SK-N-SH treated with all-trans-retinoic acid at 6 μM for 48 hours (cell line): Measurements from ENCODE around the gene PRKCE.

ENCODE experiments used
- ATAC-seq: fragments of 200-7000 bp; cut with Tn5 transposase; 3 replicates; pipeline ENCODE4 v1.9.1; 2020; ENCODE audit warnings: mild to moderate bottlenecking, moderate library complexity
- ARNTL ChIP-seq: fragments of 450-650 bp; formaldehyde crosslinking; IDR thresholded peaks from 2 replicates; pipeline ENCODE4 v1.5.0; 2020; ENCODE audit warnings: low read depth, mild to moderate bottlenecking, moderate library complexity, borderline replicate concordance
- BACH2 ChIP-seq: fragments of 250-450 bp; sonication (Bioruptor Pico); IDR thresholded peaks from 2 replicates; pipeline ENCODE4 v1.9.0; 2021; ENCODE audit warnings: mild to moderate bottlenecking, borderline replicate concordance
- CSDC2 ChIP-seq: fragments of 250-450 bp; sonication (Bioruptor Pico); IDR thresholded peaks from 2 replicates; pipeline ENCODE4 v1.5.0; 2020; ENCODE audit warnings: mild to moderate bottlenecking, moderate library complexity
- ESRRG ChIP-seq: fragments of 250-450 bp; sonication (Bioruptor Pico); IDR thresholded peaks from 2 replicates; pipeline ENCODE4 v1.6.1; 2021; ENCODE audit warnings: mild to moderate bottlenecking
- GLIS3 ChIP-seq: fragments of 250-450 bp; sonication (Bioruptor Pico); IDR thresholded peaks from 2 replicates; pipeline ENCODE4 v1.5.0; 2020; ENCODE audit warnings: mild to moderate bottlenecking, moderate library complexity
- ISL1 ChIP-seq: fragments of 250-450 bp; sonication (Bioruptor Pico); IDR thresholded peaks from 2 replicates; pipeline ENCODE4 v2.1.2; 2022; ENCODE audit warnings: mild to moderate bottlenecking, moderate library complexity
- OSR1 ChIP-seq: fragments of 250-450 bp; sonication (Bioruptor Pico); IDR thresholded peaks from 2 replicates; pipeline ENCODE4 v1.8.0; 2022; ENCODE audit warnings: moderate library complexity, mild to moderate bottlenecking, inconsistent platforms
- PATZ1 ChIP-seq: fragments of 250-450 bp; sonication (Bioruptor Pico); IDR thresholded peaks from 2 replicates; pipeline ENCODE4 v1.8.0; 2020; ENCODE audit warnings: mild to moderate bottlenecking, moderate library complexity, borderline replicate concordance
- POU6F1 ChIP-seq: fragments of 250-450 bp; sonication (Bioruptor Pico); IDR thresholded peaks from 2 replicates; pipeline ENCODE4 v1.8.0; 2021; ENCODE audit warnings: low read depth, mild to moderate bottlenecking, moderate library complexity, borderline replicate concordance
- PPARA ChIP-seq: fragments of 250-450 bp; sonication (Bioruptor Pico); IDR thresholded peaks from 2 replicates; pipeline ENCODE4 v1.5.0; 2020; ENCODE audit warnings: mild to moderate bottlenecking, borderline replicate concordance
- RARB ChIP-seq: fragments of 250-450 bp; sonication (Bioruptor Pico); IDR thresholded peaks from 2 replicates; pipeline ENCODE4 v1.8.0; 2021; ENCODE audit warnings: mild to moderate bottlenecking, moderate library complexity
- SNAI2 ChIP-seq: fragments of 250-450 bp; sonication (Bioruptor Pico); IDR thresholded peaks from 2 replicates; pipeline ENCODE4 v1.5.0; 2020; ENCODE audit warnings: mild to moderate bottlenecking, moderate library complexity
- TCF4 ChIP-seq: fragments of 250-450 bp; sonication (Bioruptor Pico); IDR thresholded peaks from 2 replicates; pipeline ENCODE4 v1.8.0; 2021; ENCODE audit warnings: mild to moderate bottlenecking, moderate library complexity, borderline replicate concordance
- TOX ChIP-seq: fragments of 250-450 bp; sonication (Bioruptor Pico); IDR thresholded peaks from 2 replicates; pipeline ENCODE4 v1.8.0; 2021; ENCODE audit warnings: mild to moderate bottlenecking, moderate library complexity, borderline replicate concordance
- ZC3H10 ChIP-seq: fragments of 250-450 bp; sonication (Bioruptor Pico); IDR thresholded peaks from 2 replicates; pipeline ENCODE4 v1.5.1; 2021; ENCODE audit warnings: mild to moderate bottlenecking, moderate library complexity
- ZFP3 ChIP-seq: fragments of 250-450 bp; sonication (Bioruptor Pico); IDR thresholded peaks from 2 replicates; pipeline ENCODE4 v1.5.0; 2020; ENCODE audit warnings: mild to moderate bottlenecking, moderate library complexity
- ZNF565 ChIP-seq: fragments of 450-650 bp; formaldehyde crosslinking; conservative IDR thresholded peaks from 2 replicates; pipeline ENCODE4 v1.5.0; 2020; ENCODE audit warnings: low read depth, mild to moderate bottlenecking, moderate library complexity
- ZNF70 ChIP-seq: fragments of 450-650 bp; formaldehyde crosslinking; IDR thresholded peaks from 2 replicates; pipeline ENCODE4 v1.5.0; 2020; ENCODE audit warnings: mild to moderate bottlenecking, moderate library complexity
- ZNF8 ChIP-seq: fragments of 450-650 bp; formaldehyde crosslinking; IDR thresholded peaks from 2 replicates; pipeline ENCODE4 v1.5.0; 2020; ENCODE audit warnings: mild to moderate bottlenecking, moderate library complexity
- TF ChIP-seq, protein P1 (sequence below): fragments of 250-450 bp; sonication (Bioruptor Pico); IDR thresholded peaks from 2 replicates; pipeline ENCODE4 v1.5.1; 2021; ENCODE audit warnings: mild to moderate bottlenecking, moderate library complexity
- TF ChIP-seq, protein P2 (sequence below): fragments of 250-450 bp; sonication (Bioruptor Pico); IDR thresholded peaks from 2 replicates; pipeline ENCODE4 v1.5.1; 2020; ENCODE audit warnings: low read depth, mild to moderate bottlenecking, moderate library complexity
- TF ChIP-seq, protein P3 (sequence below): fragments of 250-450 bp; sonication (Bioruptor Pico); IDR thresholded peaks from 2 replicates; pipeline ENCODE4 v1.5.0; 2020; ENCODE audit warnings: mild to moderate bottlenecking, moderate library complexity

The PRKCE gene

DNA sequence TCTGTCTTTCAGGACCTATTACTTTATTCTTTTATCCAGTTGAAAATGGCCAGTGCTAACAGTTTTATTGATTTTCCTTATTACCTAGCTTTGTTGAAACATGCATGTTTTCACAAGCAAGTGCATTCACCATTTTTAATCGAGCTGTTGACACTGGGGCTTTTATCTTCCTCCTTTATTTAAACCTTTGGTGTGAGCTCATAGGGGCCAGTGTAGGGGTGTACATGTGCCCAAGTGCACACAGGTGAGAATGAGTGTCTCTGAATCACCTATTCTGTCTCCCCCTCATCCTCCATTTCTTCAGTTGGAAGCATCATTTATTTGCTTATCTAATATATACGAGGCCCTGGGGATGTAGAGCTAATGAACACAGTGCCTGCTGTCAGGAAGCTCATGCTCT lies 199.1 kb downstream of the PRKCE start:
- ATAC-seq = no peak
- no peak for TF ChIP-seq RARB (CRISPR knock-in tag)
- TF ChIP-seq POU6F1 (CRISPR knock-in tag) = no peak
- TF ChIP-seq TCF4 (CRISPR knock-in tag) = no peak
- no peak for TF ChIP-seq SNAI2 (CRISPR knock-in tag)
- no peak for TF ChIP-seq ZC3H10 (CRISPR knock-in tag)
- no peak for TF ChIP-seq OSR1 (CRISPR knock-in tag)
- TF ChIP-seq, protein P1, sequence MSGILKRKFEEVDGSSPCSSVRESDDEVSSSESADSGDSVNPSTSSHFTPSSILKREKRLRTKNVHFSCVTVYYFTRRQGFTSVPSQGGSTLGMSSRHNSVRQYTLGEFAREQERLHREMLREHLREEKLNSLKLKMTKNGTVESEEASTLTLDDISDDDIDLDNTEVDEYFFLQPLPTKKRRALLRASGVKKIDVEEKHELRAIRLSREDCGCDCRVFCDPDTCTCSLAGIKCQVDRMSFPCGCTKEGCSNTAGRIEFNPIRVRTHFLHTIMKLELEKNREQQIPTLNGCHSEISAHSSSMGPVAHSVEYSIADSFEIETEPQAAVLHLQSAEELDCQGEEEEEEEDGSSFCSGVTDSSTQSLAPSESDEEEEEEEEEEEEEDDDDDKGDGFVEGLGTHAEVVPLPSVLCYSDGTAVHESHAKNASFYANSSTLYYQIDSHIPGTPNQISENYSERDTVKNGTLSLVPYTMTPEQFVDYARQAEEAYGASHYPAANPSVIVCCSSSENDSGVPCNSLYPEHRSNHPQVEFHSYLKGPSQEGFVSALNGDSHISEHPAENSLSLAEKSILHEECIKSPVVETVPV = no peak
- TF ChIP-seq PPARA (CRISPR knock-in tag) = no peak
- TF ChIP-seq ZNF565 (CRISPR knock-in tag) = no peak
- no peak for TF ChIP-seq BACH2 (CRISPR knock-in tag)
- TF ChIP-seq ZNF70 (CRISPR knock-in tag) = no peak
- no peak for TF ChIP-seq ESRRG
- TF ChIP-seq, protein P2, sequence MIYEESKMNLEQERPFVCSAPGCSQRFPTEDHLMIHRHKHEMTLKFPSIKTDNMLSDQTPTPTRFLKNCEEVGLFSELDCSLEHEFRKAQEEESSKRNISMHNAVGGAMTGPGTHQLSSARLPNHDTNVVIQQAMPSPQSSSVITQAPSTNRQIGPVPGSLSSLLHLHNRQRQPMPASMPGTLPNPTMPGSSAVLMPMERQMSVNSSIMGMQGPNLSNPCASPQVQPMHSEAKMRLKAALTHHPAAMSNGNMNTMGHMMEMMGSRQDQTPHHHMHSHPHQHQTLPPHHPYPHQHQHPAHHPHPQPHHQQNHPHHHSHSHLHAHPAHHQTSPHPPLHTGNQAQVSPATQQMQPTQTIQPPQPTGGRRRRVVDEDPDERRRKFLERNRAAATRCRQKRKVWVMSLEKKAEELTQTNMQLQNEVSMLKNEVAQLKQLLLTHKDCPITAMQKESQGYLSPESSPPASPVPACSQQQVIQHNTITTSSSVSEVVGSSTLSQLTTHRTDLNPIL (CRISPR knock-in tag) = no peak
- no peak for TF ChIP-seq TOX (CRISPR knock-in tag)
- no peak for TF ChIP-seq ZNF8 (CRISPR knock-in tag)
- TF ChIP-seq, protein P3, sequence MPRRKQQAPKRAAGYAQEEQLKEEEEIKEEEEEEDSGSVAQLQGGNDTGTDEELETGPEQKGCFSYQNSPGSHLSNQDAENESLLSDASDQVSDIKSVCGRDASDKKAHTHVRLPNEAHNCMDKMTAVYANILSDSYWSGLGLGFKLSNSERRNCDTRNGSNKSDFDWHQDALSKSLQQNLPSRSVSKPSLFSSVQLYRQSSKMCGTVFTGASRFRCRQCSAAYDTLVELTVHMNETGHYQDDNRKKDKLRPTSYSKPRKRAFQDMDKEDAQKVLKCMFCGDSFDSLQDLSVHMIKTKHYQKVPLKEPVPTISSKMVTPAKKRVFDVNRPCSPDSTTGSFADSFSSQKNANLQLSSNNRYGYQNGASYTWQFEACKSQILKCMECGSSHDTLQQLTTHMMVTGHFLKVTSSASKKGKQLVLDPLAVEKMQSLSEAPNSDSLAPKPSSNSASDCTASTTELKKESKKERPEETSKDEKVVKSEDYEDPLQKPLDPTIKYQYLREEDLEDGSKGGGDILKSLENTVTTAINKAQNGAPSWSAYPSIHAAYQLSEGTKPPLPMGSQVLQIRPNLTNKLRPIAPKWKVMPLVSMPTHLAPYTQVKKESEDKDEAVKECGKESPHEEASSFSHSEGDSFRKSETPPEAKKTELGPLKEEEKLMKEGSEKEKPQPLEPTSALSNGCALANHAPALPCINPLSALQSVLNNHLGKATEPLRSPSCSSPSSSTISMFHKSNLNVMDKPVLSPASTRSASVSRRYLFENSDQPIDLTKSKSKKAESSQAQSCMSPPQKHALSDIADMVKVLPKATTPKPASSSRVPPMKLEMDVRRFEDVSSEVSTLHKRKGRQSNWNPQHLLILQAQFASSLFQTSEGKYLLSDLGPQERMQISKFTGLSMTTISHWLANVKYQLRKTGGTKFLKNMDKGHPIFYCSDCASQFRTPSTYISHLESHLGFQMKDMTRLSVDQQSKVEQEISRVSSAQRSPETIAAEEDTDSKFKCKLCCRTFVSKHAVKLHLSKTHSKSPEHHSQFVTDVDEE = no peak
- TF ChIP-seq, all 23 proteins: peak for 0

GRCh38 chr2:45851111-45851510 lies 199.6 kb downstream of the PRKCE start:
- no peak for ATAC-seq
- TF ChIP-seq, protein P1 = no peak
- no peak for TF ChIP-seq PATZ1
- no peak for TF ChIP-seq ARNTL (CRISPR knock-in tag)
- TF ChIP-seq, protein P3 = no peak
- no peak for TF ChIP-seq CSDC2
- TF ChIP-seq ZFP3 (CRISPR knock-in tag) = no peak
- TF ChIP-seq OSR1 (CRISPR knock-in tag) = no peak
- no peak for TF ChIP-seq POU6F1 (CRISPR knock-in tag)
- no peak for TF ChIP-seq ISL1 (CRISPR knock-in tag)
- TF ChIP-seq, protein P2 (CRISPR knock-in tag) = no peak
- no peak for TF ChIP-seq ZC3H10 (CRISPR knock-in tag)
- no peak for TF ChIP-seq GLIS3 (CRISPR knock-in tag)
- TF ChIP-seq, all 23 proteins: peak for 0
